Measurements from ENCODE around the gene INPP4A.

DNA sequence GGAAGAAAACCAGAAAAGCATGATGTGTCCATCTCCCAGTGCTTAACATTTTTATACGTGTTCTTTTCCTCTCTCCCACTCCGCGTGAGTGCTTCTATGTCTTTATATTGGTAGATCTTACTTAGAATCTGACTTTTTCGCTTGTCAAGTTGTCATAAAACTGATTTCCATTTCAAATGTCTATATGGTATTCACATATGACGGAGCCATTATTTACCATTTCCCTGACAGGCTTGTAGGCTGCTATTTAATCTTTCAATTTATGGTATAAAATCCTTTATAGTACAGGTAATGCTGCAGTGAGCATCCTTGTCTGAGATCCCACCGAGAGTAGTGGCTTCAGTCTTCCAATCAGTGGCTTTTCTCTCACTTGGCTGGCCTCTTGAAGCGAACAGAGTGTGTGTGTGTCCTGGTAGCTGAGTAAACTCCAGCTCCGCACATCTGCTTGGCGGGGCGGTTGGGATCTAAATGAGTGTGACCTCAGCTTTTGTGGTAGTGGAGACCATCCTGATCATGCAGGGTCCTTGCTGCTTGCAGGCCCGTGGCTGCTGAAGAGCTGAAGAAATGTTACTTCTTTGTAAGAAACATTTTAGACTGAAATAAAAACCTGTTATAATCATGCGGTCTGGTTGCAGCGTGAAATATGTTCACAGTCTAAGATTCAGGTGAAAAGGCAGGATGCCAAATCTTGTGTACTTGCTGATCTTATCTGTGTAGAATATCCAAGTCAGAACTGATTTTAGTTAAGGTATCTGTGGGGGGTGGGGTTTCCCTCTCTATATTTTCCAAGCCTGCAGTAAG is 40.2 kb downstream of the INPP4A start:
- TF ChIP-seq, protein P1, sequence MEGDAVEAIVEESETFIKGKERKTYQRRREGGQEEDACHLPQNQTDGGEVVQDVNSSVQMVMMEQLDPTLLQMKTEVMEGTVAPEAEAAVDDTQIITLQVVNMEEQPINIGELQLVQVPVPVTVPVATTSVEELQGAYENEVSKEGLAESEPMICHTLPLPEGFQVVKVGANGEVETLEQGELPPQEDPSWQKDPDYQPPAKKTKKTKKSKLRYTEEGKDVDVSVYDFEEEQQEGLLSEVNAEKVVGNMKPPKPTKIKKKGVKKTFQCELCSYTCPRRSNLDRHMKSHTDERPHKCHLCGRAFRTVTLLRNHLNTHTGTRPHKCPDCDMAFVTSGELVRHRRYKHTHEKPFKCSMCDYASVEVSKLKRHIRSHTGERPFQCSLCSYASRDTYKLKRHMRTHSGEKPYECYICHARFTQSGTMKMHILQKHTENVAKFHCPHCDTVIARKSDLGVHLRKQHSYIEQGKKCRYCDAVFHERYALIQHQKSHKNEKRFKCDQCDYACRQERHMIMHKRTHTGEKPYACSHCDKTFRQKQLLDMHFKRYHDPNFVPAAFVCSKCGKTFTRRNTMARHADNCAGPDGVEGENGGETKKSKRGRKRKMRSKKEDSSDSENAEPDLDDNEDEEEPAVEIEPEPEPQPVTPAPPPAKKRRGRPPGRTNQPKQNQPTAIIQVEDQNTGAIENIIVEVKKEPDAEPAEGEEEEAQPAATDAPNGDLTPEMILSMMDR (CRISPR knock-in tag; IDR thresholded peaks at IDR 0.05) = no peak
- TF ChIP-seq TAF1 (CRISPR knock-in tag; IDR thresholded peaks at IDR 0.05) (no peak), TEF (CRISPR knock-in tag; IDR thresholded peaks at IDR 0.05) (no peak), BRD4 (CRISPR knock-in tag; IDR thresholded peaks at IDR 0.05) (no peak), ETS1 (CRISPR knock-in tag; IDR thresholded peaks at IDR 0.05) (no peak), YY1 (IDR thresholded peaks at IDR 0.05; ENCODE audit: insufficient read depth, insufficient replicate concordance, low read depth, low read length) (no peak), KLF9 (CRISPR knock-in tag; IDR thresholded peaks at IDR 0.05; ENCODE audit: low read depth) (no peak), MYC (CRISPR knock-in tag; IDR thresholded peaks at IDR 0.05; ENCODE audit: borderline replicate concordance) (no peak), ZNF607 (CRISPR knock-in tag; IDR thresholded peaks at IDR 0.05; ENCODE audit: borderline replicate concordance) (no peak)
- TF ChIP-seq, protein P2, sequence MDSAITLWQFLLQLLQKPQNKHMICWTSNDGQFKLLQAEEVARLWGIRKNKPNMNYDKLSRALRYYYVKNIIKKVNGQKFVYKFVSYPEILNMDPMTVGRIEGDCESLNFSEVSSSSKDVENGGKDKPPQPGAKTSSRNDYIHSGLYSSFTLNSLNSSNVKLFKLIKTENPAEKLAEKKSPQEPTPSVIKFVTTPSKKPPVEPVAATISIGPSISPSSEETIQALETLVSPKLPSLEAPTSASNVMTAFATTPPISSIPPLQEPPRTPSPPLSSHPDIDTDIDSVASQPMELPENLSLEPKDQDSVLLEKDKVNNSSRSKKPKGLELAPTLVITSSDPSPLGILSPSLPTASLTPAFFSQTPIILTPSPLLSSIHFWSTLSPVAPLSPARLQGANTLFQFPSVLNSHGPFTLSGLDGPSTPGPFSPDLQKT (CRISPR knock-in tag; IDR thresholded peaks at IDR 0.05; ENCODE audit: borderline replicate concordance) = no peak
